GM12878 (cell line): Measurements from ENCODE around the gene NEB. TPM values are rescaled to one million over a fixed set of nuclear protein-coding genes. Genes with fewer than 3 reads are reported as not detected.

Experiments
- ATAC-seq: fragments of 200-7000 bp; cut with Tn5 transposase; 3 replicates; pipeline ENCODE4 v1.9.1; 2020; ENCODE audit warnings: mild to moderate bottlenecking, moderate library complexity
- BruUV-seq: library from RNA; stranded (reverse); fragments of 400-500 nt; replicated peaks from 2 replicates; lab custom pipeline; 2021; lab: Mats Ljungman, UMichigan
- CTCF ChIA-PET: fragments of 300-600 bp; sonication (Branson Sonifier 250); formaldehyde crosslinking; extraction: SDS; loops from one replicate; lab custom pipeline; 2021; ENCODE audit warnings: inconsistent platforms; lab: Yijun Ruan, JAX
- POLR2A ChIA-PET: fragments of 350-600 bp; formaldehyde crosslinking; extraction: SDS; loops from one replicate; lab custom pipeline; 2021; ENCODE audit warnings: inconsistent platforms; lab: Charles Lee
- RAD21 ChIA-PET: fragments of 300-600 bp; sonication (Branson Sonifier 250); formaldehyde crosslinking; loops from one replicate; lab custom pipeline; 2023; ENCODE audit warnings: antibody characterized with exemption; ENCODE audit not compliant: unreplicated experiment; lab: Charles Lee
- SMC1A ChIA-PET: fragments of 300-600 bp; sonication (Branson Sonifier 250); formaldehyde crosslinking; loops from one replicate; lab custom pipeline; 2023; ENCODE audit not compliant: unreplicated experiment, uncharacterized antibody; lab: Charles Lee
- DNase-seq: peaks from one replicate; pipeline ENCODE4 v3.0.0-alpha.2; 2011; ENCODE audit warnings: low read depth, low spot score
- FAIRE-seq: peaks from 3 replicates; lab custom pipeline; 2011; peaks lifted over from hg19 to GRCh38; lab: Jason Lieb, UNC
- H2AFZ ChIP-seq: 2 replicates; pipeline ENCODE4 v1.6.0; 2011; ENCODE audit warnings: low read depth, low read length, control low read depth; ENCODE audit not compliant: control insufficient read depth
- H3K27ac ChIP-seq: 2 replicates; pipeline ENCODE4 v1.5.1; 2011; ENCODE audit warnings: control low read depth; ENCODE audit not compliant: control insufficient read depth, insufficient read depth
- H3K27me3 ChIP-seq, 2 experiments: replicated peaks in 1 of 2; 2 replicates each; pipeline versions ENCODE4 v1.6.0 to v1.6.1; 2011; ENCODE audit warnings: low read length in 1 of 2; ENCODE audit not compliant: control insufficient read depth in 2 of 2, insufficient read depth in 2 of 2
- H3K36me3 ChIP-seq, 2 experiments: 2 replicates each; pipeline ENCODE4 v1.5.1; 2011; ENCODE audit warnings: low read length in 1 of 2; ENCODE audit not compliant: control insufficient read depth in 2 of 2, insufficient read depth in 2 of 2
- H3K4me1 ChIP-seq: 2 replicates; pipeline ENCODE4 v1.6.1; 2011; ENCODE audit warnings: mild to moderate bottlenecking, low read length, moderate library complexity, mixed read lengths; ENCODE audit not compliant: control insufficient read depth, insufficient read depth
- H3K4me2 ChIP-seq: 2 replicates; pipeline ENCODE4 v1.6.0; 2011; ENCODE audit warnings: control low read depth; ENCODE audit not compliant: control insufficient read depth, insufficient read depth
- H3K4me3 ChIP-seq: fragments of 200-600 bp; sonication (generic); 2 replicates; pipeline ENCODE4 v1.5.1; 2016
- H3K79me2 ChIP-seq: 2 replicates; pipeline ENCODE4 v1.6.0; 2011; ENCODE audit warnings: low read length; ENCODE audit not compliant: control insufficient read depth, insufficient read depth
- H3K9ac ChIP-seq: 2 replicates; pipeline ENCODE4 v1.8.0; 2011; ENCODE audit warnings: low read length, control low read depth, mixed read lengths; ENCODE audit not compliant: control insufficient read depth, insufficient read depth
- H3K9me3 ChIP-seq: replicated peaks from 3 replicates; pipeline ENCODE4 v1.5.1; 2011; ENCODE audit warnings: mild to moderate bottlenecking, low read length; ENCODE audit not compliant: control insufficient read depth, insufficient read depth
- H4K20me1 ChIP-seq: 2 replicates; pipeline ENCODE4 v1.6.0; 2011; ENCODE audit not compliant: control insufficient read depth, insufficient read depth
- BCL11A ChIP-seq: IDR thresholded peaks from 2 replicates; pipeline ENCODE4 v1.6.1; 2011; ENCODE audit warnings: low read depth, low read length
- BCL3 ChIP-seq: IDR thresholded peaks from 2 replicates; pipeline ENCODE4 v1.6.1; 2011; ENCODE audit warnings: borderline replicate concordance, low read depth, mild to moderate bottlenecking, moderate library complexity, low read length; ENCODE audit not compliant: insufficient read depth, poor library complexity, severe bottlenecking
- BHLHE40 ChIP-seq, 2 experiments: fragments of 450-650 bp in 1 of 2; IDR thresholded peaks; 2 replicates each; pipeline ENCODE4 v1.6.1; 2011 to 2017; ENCODE audit warnings: low read depth in 2 of 2, borderline replicate concordance in 1 of 2, improper control_type of control experiment in 1 of 2, low read length in 1 of 2, mild to moderate bottlenecking in 1 of 2
- BRCA1 ChIP-seq: IDR thresholded peaks from 2 replicates; pipeline ENCODE4 v1.6.1; 2011; ENCODE audit warnings: low read depth, low read length, improper control_type of control experiment
- HDGF ChIP-seq: fragments of 450-650 bp; IDR thresholded peaks from 2 replicates; pipeline ENCODE4 v1.6.1; 2016; ENCODE audit warnings: antibody characterized with exemption
- IKZF1 ChIP-seq: fragments of 450-650 bp; conservative IDR thresholded peaks from 2 replicates; pipeline ENCODE4 v1.6.1; 2017; ENCODE audit warnings: antibody characterized with exemption, mild to moderate bottlenecking
- IKZF2 ChIP-seq, 2 experiments: fragments of 450-650 bp; IDR thresholded peaks; 2 replicates each; pipeline ENCODE4 v1.6.1; 2017; ENCODE audit warnings: mild to moderate bottlenecking in 2 of 2, moderate library complexity in 2 of 2
- MYB ChIP-seq: fragments of 150-350 bp; IDR thresholded peaks from 2 replicates; pipeline ENCODE4 v1.6.1; 2014; ENCODE audit warnings: mild to moderate bottlenecking, low read depth, low read length, borderline replicate concordance
- NRF1 ChIP-seq: conservative IDR thresholded peaks from 2 replicates; pipeline ENCODE4 v1.6.1; 2011; ENCODE audit warnings: mild to moderate bottlenecking, low read depth, low read length, improper control_type of control experiment
- POLR2AphosphoS5 ChIP-seq: IDR thresholded peaks from 2 replicates; pipeline ENCODE4 v1.6.1; 2011; ENCODE audit warnings: mild to moderate bottlenecking, low read length, inconsistent platforms
- TCF7 ChIP-seq: IDR thresholded peaks from 2 replicates; pipeline ENCODE4 v1.6.1; 2014; ENCODE audit warnings: antibody characterized with exemption, borderline replicate concordance
- WGBS: methylation state at CpG from one replicate; pipeline ENCODE4 v1.1.6; 2016; ENCODE audit warnings: low lambda C conversion rate; ENCODE audit not compliant: insufficient replicate concordance, insufficient coverage; ENCODE audit errors: missing lambda C conversion rate; 5-methylcytosine and 5-hydroxymethylcytosine counted together
- in situ Hi-C: fragments of 300-500 bp; cut with MboI; formaldehyde crosslinking; loops from 9 replicates; pipeline ENCODE4 v1.14.3; 2018; ENCODE audit warnings: mixed read lengths
- intact Hi-C: fragments of 100-400 bp; cut with micrococcal nuclease; formaldehyde crosslinking; loops from one replicate; pipeline ENCODE4 v1.14.2; 2022; ENCODE audit not compliant: unreplicated experiment
- polyA plus RNA-seq, 11 experiments: library from polyadenylated mRNA; depleted of rRNA in 4 of 11; unstranded in 6 of 11; stranded (reverse) in 5 of 11; fragments of >200 nt; fragmentation: Nextera tagmentation in 4 of 11; fragmentation: Illumina TruSeq in 1 of 11; extraction: Ambion mirVana in 4 of 11; extraction: Trizol in 1 of 11; gene quantifications; 1 replicate in 1 of 11; 2 replicates in 10 of 11; pipeline versions ENCODE4 v1.2.1 to v1.2.3, GENCODE V29; 2011 to 2016; ENCODE audit warnings: inconsistent platforms in 2 of 11, missing spikeins in 2 of 11, low read depth in 1 of 11
- total RNA-seq, 4 experiments: library from RNA; depleted of rRNA in 3 of 4; stranded (reverse); fragments of >200 nt in 3 of 4; fragmentation: Illumina TruSeq in 1 of 4; extraction: Trizol in 1 of 4; gene quantifications; 2 replicates each; pipeline versions ENCODE4 v1.2.1 to v1.2.3, GENCODE V29; 2013 to 2021
- TF ChIP-seq, protein P1 (sequence below): IDR thresholded peaks from 2 replicates; pipeline ENCODE4 v1.6.1; 2012; ENCODE audit warnings: improper control_type of control experiment, low read depth, low read length; ENCODE audit not compliant: insufficient replicate concordance
- TF ChIP-seq, protein P2 (sequence below): fragments of 450-650 bp; IDR thresholded peaks from 2 replicates; pipeline ENCODE4 v1.6.1; 2016; ENCODE audit warnings: mild to moderate bottlenecking

NEB gene
- total and polyA plus RNA-seq, 10 of the 15 experiments (the other 5 are each of a cell fraction or from before 2014, with no cell fraction given), result 0.04 to 0.77 (median 0.12) TPM

- in situ Hi-C loops (no loop called here), intact Hi-C loops (no loop called here)
- 86% methylated on average over 7 of the region's 7 CpGs for WGBS
- ChIA-PET POLR2A (no interaction called here), CTCF (no interaction called here), SMC1A (no interaction called here), RAD21 (no interaction called here)
- Histone ChIP-seq H2AFZ (no peak overlapping the region), H3K9ac (no peak overlapping the region), H3K4me3 (no peak overlapping the region), H3K36me3 (no peaks in the 10 kb centered on the region), H3K4me2 (no peak overlapping the region), H3K27me3 (no peaks in the 10 kb centered on the region), H3K27ac (no peak overlapping the region), H4K20me1 (no peaks in the 10 kb centered on the region), H3K9me3 (no peaks in the 10 kb centered on the region), H3K4me1 (no peaks in the 10 kb centered on the region), H3K79me2 (no peaks in the 10 kb centered on the region)
- BruUV-seq, result no TSS peak
- FAIRE-seq, result no peak
- no peak for TF ChIP-seq TCF7
- TF ChIP-seq IKZF2 (IDR thresholded peaks at IDR 0.05), result no peak
- no peak for TF ChIP-seq POLR2AphosphoS5
- TF ChIP-seq IKZF1, result no peak
- no peak for TF ChIP-seq BHLHE40 (IDR thresholded peaks at IDR 0.05; ENCODE audit: borderline replicate concordance in 1 of 2, low read depth in 2 of 2, low read length in 1 of 2)
- TF ChIP-seq HDGF, result no peak
- TF ChIP-seq, protein P1, sequence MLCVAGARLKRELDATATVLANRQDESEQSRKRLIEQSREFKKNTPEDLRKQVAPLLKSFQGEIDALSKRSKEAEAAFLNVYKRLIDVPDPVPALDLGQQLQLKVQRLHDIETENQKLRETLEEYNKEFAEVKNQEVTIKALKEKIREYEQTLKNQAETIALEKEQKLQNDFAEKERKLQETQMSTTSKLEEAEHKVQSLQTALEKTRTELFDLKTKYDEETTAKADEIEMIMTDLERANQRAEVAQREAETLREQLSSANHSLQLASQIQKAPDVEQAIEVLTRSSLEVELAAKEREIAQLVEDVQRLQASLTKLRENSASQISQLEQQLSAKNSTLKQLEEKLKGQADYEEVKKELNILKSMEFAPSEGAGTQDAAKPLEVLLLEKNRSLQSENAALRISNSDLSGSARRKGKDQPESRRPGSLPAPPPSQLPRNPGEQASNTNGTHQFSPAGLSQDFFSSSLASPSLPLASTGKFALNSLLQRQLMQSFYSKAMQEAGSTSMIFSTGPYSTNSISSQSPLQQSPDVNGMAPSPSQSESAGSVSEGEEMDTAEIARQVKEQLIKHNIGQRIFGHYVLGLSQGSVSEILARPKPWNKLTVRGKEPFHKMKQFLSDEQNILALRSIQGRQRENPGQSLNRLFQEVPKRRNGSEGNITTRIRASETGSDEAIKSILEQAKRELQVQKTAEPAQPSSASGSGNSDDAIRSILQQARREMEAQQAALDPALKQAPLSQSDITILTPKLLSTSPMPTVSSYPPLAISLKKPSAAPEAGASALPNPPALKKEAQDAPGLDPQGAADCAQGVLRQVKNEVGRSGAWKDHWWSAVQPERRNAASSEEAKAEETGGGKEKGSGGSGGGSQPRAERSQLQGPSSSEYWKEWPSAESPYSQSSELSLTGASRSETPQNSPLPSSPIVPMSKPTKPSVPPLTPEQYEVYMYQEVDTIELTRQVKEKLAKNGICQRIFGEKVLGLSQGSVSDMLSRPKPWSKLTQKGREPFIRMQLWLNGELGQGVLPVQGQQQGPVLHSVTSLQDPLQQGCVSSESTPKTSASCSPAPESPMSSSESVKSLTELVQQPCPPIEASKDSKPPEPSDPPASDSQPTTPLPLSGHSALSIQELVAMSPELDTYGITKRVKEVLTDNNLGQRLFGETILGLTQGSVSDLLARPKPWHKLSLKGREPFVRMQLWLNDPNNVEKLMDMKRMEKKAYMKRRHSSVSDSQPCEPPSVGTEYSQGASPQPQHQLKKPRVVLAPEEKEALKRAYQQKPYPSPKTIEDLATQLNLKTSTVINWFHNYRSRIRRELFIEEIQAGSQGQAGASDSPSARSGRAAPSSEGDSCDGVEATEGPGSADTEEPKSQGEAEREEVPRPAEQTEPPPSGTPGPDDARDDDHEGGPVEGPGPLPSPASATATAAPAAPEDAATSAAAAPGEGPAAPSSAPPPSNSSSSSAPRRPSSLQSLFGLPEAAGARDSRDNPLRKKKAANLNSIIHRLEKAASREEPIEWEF, result no peak
- no peak for TF ChIP-seq BRCA1
- no peak for TF ChIP-seq BCL3
- no peak for TF ChIP-seq MYB
- no peak for TF ChIP-seq NRF1
- TF ChIP-seq BCL11A, result no peak
- TF ChIP-seq, protein P2, sequence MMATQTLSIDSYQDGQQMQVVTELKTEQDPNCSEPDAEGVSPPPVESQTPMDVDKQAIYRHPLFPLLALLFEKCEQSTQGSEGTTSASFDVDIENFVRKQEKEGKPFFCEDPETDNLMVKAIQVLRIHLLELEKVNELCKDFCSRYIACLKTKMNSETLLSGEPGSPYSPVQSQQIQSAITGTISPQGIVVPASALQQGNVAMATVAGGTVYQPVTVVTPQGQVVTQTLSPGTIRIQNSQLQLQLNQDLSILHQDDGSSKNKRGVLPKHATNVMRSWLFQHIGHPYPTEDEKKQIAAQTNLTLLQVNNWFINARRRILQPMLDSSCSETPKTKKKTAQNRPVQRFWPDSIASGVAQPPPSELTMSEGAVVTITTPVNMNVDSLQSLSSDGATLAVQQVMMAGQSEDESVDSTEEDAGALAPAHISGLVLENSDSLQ, result no peak
- DNase-seq, result no peak
- ATAC-seq, result no peak
Observed at GRCh38 chr2:151534001-151534400, 200.3 kb downstream of the NEB start.
